HG02840 (cell line): ENCODE results near the gene MRPL9.

ENCODE experiments used
- ATAC-seq: cut with Tn5 transposase; IDR thresholded peaks from one replicate; pipeline ENCODE4 v1.9.1; 2021; ENCODE audit warnings: mild to moderate bottlenecking, moderate library complexity, moderate number of reproducible peaks; ENCODE audit not compliant: unreplicated experiment, low FRiP score

Gene MRPL9

DNA sequence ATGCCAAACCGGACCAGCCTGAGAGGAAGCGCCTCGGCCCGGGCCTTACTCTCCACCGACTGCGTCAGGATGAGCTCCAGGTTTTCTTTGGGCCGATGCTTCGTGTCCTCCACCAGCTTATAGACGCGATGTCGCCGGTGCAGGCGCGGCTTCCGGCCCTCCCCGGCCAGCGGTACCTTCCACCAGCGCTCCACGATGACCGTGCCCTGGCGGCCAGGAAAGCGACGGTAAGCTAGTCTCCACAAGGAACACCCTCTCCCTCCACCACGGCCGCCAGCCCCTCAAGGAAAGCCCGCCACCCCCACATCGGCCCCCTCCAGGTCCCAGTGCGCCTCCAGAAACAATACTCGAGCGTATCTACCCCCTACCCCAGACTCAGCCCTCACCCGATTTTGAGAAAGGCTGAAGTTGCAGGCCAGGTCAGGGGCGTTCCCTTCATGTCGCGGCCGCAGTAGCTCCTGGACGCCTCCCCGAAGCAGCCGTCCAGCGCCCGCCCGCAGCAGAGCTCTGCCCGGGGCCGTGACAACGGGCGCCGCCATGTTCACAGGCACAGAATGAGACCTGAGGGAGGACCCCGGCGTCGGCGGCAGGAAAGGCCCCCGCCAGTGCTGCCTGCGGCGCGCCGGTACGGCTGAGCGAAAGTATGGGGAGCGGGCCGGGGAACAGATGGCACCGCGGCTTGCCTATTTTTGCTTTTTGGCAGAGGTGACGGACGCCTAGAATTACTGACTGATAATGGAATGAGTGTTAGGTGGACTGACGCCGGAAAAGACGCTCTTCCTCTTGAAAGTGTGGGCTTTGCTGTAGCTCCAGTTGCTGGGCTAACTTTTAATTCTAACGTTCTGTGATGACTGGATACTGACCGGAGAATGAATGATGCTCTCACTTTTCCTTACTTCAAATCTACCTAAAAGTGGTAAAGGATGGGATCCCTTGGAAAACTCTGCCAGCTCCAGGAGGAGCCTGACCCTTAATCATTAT, at the start of gene MRPL9:
TSS of gene MRPL9 (minus strand) at position 556 of the 981 bp plus-strand sequence. CDS start at position 539, 17 bp downstream.
- ATAC-seq = no peak

DNA sequence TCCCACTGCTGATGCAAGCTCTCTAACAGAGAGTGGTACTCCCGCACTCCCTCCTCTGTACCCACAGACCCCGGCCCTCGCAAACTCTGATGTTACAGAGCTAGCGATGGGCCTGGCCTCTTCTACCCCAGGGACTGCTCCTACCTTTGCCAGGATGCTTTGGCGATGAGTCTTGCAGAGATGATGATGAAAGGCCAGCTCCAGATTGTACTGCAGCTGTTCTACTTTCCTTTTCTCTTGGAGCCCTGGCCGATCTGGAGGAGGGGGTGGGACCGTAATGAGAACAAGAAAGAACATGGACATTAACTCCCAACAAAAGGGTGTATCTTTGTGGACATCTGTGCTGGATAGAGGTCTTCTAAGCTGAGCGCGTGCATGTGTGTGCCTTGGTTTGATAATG, 47.9 kb upstream of the MRPL9 start:
- ATAC-seq = no peak

DNA sequence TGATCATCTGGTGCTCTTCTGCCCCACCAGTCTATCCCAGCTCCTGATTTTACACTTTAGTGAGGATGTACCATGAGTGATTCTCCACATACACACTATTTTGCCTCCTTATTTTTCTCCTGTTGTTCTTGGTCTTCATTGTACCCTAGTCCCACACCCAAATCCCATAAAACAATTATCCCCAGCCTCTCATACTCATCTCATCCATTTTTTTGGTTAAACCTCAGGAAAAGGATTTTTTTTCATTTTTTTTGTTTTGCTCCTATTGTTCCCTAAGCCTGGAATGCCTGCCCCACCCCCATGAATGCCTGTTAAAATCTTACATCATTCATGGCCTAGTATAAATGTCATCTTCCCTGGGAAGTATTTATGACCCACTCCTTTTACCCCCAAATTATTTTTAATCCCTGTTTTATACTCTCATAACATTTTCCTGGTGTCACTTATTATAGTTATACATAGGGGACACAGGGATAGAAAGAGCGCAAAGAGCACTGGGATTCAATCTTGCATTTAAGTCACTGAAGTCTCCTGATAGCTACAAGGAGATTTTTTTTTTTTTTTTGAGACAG, 46.8 kb upstream of the MRPL9 start:
- no peak for ATAC-seq

DNA sequence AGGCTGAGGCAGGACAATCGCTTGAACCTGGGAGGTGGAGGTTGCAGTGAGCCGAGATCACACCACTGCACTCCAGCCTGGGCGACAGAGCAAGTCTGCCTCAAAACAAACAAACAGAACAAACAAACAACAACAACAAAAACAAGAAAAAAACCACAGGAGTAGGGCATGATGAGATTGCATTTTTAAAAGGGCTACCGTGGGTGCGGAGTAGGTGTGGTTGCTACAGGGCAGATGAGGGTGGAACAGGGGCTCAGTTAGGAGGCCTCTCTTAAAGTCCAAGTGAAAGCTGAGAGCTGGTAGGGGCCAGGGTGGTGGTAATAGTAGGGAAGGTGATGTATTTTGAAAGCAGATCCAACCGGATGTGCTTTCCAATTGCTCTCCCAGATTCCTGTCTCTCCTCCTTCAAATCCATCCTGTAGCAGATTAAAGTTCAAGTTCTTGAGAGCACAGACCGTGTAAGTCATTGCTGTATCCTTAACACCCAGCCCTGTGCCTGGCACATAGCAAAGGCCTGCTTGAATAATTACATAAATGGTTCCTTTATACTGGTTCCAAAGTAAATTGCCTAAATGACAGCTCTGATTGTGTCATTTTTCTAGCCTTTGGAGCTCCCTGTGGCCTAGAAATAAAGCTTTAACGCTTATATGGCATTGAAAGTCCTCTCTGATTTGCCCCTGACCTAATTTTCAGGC, 46.1 kb upstream of the MRPL9 start:
- ATAC-seq = no peak

DNA sequence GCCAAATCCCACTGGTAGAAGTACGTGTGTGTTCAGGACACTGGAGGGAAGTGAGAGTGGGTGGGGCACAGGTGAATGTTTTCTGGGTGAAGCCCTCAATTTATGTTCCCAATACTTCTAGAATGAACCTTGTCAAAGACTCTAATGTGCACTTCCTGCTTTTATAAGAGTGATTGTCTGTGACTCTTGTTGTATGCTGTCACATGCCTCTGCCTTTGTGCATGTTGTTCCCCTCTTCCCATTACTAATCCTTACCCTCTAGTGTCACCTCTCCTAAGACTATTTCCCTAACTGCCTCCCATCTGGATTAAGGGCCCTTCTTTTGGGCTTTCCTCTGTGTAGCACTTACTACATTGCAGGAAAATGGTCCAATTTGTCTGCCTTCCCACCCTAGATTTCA, 44.5 kb upstream of the MRPL9 start:
- no peak for ATAC-seq

DNA sequence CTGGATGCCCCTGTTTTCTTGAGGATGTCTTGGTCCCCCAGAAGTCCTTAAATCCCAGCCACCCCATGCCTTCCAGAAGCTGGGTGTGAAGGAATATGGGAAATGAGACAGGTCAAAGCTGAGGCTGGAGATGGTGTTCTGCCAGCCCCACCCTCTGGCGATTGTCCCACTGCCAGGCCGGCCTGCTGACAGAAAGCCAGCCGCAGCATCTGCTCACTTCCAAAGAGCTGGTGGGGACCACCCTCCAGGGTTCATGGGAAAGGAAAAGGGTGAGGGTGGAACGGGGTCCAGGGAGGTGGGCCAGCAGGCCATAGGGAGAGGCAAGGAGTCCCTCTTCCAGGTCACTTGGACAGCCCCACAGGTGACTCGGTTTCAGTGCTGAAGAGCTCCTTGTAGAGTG, 43.8 kb upstream of the MRPL9 start:
- ATAC-seq = no peak

DNA sequence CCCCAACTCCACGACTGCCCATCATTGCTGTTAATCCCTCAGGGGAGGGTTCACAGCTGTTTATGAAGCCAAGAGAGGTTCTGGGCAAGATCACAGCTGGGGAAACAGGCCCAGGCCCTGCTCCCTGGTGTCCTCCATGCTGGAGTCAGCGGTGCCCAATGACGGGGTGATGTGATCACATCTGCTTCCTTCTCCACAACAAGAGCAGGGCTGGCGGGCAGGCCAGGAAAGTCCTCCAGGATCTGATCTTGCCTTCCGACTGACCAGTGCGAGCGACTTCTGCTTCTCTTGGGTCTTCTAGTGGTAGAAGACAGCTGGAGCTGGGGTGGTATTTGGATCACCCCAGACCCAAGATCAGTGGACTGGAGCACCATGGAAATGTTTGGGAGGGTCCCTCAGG, 42.9 kb upstream of the MRPL9 start:
- ATAC-seq = no peak

DNA sequence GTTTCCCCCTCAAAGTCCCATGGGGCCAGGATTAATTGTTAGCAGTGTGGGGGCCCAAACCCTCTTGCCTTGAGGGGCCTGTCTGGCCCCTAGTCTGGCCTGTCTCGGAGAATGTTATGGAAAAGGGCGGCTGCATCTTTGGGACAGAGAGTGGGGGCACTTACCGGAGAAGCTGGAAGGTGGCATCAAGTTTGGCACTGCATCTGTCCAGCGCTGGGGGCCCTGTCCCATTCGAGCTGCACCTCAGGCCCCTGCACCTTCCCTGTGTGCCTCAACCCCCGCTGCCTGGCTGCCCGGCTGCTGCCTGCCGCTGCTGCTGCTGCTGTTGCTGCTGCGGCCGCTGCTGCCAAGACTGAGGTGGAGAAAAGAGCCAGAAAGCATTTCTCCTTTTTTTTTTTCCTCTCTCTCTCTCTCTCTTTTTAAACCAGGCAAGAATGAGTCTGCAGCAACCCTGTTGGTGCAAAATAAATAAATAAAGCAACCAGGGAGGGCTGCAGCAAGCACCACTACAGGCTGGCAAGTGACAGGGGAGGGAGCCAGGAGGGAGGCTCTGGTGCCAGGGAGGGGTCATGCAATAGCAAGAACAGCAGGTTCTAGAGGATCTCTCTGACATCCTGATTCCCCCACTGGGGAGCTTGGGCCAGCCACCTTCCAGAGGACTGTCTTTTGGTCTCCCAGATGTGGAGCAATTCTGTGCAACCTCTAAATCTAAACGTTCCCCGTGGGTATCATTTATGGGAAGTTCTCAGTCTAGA, 41.9 kb upstream of the MRPL9 start, which contains the start of gene LINGO4:
TSS of gene LINGO4 (minus strand) at position 354 of the 755 bp plus-strand sequence. CDS start 2,715 bp downstream, outside the sequence.
- no peak for ATAC-seq

DNA sequence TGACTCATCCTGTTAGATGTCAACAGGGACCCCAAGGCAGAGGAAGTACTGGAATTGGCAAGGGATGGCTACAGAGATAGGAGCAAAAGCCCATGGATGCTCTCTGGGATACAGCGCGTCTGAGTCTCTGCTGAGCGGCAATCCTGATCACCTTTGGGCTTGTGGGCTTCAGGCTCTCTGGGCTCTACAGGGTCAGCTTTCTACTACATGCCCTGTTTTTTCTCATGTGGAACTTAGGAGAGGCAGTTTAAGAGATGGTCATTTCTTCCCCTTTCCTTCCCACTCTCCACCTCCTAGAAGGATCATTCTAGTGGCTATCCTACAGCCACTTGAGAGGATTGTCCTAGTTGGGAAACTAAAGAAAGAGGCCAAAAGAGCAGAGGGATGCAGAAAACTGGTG, 40.6 kb upstream of the MRPL9 start:
- ATAC-seq = no peak

DNA sequence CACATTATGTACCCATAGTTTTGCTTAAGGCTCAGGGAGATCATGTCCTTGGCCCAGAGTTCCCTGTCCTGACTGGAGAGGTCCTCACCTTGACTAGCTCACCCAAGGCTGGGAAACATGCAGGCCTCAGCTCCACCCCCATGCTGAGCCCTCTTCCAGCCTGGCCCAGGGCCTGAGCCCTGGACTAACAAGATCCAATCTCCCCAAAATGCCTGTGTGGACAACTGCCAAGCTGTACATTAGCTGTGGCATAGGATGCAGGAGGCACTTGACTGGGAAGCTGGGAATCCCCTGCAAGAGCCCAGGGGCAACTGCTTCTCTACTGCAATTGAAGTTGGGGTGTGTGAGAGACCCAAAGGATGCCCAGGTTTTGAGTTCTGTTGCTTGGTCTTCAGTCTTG, 39.9 kb upstream of the MRPL9 start:
- no peak for ATAC-seq

DNA sequence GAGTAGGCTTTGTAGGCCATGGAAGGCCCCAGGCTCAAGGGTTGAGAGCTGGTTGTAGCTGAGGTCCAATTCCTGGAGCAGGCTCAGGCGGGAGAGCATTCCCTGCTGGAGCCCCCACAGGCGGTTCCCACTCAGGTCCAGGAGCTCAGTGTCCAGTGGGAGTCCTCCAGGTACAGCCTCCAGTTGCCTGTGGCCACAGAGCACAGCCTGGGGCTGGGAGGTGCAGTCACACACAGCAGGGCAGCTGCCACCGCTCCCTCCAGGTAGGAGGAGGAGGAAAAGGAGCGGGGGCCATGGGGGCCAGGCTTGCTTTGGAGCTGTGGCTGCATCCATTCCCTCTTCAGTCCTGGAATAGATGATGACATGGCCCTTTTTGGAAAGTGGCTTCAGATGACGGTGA, 39.1 kb upstream of the MRPL9 start:
- no peak for ATAC-seq

DNA sequence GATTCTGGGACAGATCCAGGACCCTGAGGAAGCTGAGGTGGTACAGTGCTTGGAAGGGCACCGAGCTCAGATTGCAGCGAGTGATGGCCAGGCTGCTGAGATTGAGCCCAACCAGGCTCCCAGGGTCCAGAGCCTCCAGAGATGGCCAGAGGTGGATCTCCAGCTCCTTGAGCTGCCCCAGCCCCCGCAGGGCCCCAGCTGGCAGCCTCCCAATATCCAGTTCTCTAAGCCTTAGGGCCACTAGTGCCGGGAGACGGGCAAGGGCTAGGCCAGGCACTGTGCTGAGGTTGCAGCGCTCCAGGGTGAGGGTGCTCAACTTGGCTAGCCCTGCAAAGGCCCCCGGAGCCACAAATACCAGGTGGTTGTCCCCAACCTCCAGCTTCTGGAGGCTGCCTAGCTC, 38.5 kb upstream of the MRPL9 start:
- ATAC-seq = no peak

DNA sequence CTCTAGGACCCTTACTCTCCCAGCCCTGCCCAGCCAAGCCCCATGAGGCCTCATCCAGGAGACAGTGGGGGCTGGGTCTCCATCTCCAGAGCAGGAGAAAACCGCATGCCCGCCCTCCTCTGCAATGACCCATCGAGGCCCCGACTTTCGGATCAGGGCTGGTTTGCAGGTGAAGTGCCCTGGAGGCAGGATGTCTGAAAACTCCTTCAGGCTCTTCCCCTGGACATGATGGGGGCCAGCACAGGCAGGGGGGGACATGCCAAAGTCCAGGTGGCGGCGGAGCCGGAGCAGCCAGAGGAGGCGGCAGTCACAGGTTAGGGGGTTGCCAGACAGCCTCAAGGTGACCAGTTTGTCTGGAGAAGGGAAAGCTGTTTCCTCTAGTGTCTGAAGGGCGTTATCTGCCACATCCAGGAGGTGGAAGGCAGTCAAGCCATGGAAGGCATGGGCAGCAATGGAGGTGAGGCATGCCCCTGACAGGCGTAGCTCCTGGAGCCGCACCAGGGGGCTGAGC, 38.1 kb upstream of the MRPL9 start:
- no peak for ATAC-seq

DNA sequence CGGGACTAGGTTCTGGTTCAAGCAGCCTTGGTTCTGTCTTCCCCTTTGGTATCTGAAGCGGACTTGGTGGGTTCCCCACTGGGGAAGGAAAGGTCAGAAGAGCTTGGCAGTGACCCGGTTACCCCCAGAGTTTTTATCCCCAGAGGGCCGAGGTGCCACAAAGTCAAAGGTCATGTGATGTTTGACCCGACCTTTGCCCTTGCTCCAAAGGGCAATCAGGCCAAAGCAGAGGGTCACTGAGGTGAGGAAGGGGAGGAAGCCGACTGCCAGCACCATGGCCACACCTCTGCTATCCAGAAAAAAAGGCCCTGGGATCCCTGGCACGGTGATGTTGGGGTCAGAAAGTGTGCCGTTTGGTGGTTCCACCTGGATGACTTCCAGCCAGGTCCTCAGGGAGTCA, 37.5 kb upstream of the MRPL9 start:
- no peak for ATAC-seq

DNA sequence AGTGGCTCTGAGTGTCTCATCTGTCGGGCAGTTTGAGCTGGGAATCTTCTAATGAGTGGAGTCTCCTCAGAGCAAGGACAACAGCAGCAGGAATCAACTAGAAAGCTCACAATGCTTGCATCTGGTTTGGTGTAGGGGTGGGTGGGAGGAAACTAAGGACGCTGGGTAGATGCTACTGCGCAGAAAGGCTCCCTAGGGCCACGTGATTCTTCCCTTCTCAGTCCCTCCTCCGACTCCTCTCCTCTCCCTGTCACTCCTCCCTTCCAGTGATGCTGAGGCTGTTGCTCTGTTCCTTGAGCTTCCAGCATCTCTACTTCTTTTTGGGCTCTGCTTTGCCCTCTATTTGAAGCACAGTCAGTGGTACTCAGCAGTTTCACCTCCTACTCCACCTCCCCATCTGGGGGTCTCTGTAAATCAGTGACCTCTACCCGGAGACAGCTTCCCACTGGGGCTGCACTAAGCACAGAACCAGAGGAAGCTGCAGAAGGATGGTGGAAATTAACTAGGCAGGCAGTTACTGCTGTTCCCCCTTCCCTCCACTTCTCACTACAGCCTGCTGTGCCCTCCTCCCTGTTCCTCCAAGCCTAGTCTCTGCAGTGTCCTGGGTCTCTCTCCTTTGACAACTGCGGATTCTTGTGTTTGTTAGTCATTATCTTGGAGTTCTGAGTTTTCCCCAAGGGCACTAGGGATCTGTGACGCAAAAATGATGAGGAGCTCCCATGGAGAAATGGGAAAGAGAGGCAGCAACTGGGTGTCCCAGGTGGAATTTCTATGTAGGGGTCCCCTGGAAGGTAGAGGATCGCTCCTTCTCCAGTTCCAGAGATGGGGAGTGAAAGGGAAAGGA, 36.1 kb upstream of the MRPL9 start:
- ATAC-seq = no peak

DNA sequence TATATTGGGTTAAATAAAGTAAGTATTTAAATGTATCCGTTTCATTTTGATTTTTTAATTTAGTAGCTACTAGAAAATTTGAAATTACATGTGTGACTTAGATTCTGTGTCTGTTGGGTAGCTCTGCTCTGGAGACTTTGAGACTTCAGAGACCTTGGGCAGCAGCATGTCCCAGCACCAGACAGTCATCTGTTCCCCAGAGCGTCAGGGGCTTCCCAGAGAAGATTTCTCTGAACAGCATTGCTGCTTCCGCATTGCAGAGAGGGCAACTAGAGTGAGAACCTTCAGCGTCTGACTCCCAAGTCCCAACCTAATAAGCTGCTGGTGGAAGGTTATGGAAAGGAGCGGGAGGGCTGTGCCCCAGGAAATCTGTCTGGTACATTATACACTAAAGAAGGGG, 35.3 kb upstream of the MRPL9 start:
- no peak for ATAC-seq

DNA sequence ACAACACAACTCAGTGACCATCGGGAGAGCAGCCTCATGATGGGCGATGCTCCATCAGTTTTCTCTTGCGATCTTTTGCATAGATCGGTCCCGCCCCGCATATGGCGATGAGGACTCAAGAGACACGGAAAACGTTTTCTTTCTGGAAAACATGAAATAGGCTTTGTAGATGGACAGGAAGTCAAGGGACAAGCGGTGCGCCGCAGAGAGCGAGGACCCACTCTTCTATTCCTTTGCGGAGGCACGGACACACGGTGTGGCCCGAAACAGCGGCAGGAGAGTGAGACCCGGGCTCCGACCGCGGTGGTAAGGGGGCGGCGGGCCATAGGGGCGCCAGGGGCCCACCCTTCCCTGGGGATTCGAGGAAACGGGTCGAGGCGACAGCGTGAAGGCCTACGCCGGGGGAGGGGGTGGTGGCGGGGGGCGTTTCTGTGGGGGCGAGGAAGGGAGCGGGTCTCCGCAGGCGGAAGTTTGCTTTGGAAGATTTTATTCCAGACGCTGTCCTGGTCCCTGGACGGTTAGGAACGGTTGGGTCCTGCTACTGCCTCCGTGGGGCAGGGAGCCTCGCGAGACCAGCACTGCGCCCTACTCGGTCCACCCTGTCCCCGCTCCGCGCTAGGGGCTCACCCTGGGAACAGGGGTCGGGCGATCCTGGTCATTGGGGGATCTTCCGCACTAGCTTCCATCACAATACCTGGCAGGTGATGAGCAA, 27.8 kb upstream of the MRPL9 start:
- ATAC-seq = peak; percentile 4

DNA sequence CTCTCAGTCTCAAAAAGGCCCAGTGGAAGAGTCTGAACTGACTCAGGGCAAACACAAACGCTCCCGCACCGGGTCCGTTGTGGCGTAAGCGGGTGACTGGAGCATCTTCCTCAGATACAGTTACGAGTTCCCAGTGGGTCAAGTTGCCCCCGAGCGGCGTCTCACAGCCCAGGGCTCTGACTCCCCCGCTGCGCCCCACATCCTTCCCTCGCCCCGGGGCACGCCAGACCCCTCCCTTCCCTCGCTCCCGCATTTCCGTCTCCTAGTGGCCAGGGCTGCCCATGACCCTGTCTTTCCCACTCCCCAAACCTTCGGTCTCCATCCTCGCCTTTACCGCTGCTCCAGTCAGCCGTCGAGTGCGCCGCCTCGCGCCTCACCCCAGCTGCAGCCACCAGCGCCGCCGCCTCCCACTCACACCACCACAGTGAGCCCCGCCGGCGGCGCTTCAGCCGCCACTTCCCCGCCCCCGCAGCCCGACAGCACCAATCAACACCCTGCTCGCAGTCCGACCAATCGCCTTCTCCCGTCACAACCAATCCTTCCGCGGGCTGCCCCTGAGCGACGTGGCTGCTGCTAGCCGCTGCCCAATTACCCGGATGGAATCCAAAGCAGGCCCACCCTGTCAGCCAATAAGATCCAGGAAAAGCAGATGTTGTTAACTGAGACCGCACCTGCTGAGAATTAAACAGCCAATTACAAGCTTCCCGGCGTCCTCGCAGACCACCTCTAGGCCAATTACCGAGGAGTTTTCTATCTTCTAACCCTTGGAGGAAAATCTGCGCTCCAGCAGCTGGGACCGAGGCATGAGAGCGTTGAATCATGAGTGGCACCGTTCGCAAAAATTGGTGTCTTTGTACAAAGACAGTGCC, 27.0 kb upstream of the MRPL9 start, which contains the start of gene TDRKH:
TSS of gene TDRKH (minus strand) at position 430 of the 869 bp plus-strand sequence. CDS start 7,478 bp downstream, outside the sequence.
- ATAC-seq = peak; percentile 91
